Right lobe of liver (tissue), 6 donors: ENCODE results near the gene COL5A1. TPM values are rescaled to one million over a fixed set of nuclear protein-coding genes. Genes with fewer than 3 reads are reported as not detected.

Source experiments
- ATAC-seq, 4 donors: fragments of 200-7000 bp; cut with Tn5 transposase; one replicate each; pipeline ENCODE4 v1.9.1; 2020; ENCODE audit warnings: mild to moderate bottlenecking in 4 of 4, moderate library complexity in 4 of 4
- DNase-seq, 3 donors: peaks; one replicate each; pipeline ENCODE4 v3.0.0-alpha.2; 2020
- H3K27ac ChIP-seq, 3 donors: fragments of 200-600 bp; one replicate each; pipeline ENCODE4 v1.8.0; 2022
- H3K27me3 ChIP-seq, 2 donors: fragments of 200-600 bp; one replicate each; pipeline ENCODE4 v1.8.0; 2022
- H3K36me3 ChIP-seq, 4 donors: fragments of 200-600 bp; sonication (generic) in 1 of 4; one replicate each; pipeline versions ENCODE4 v1.5.1 to v1.8.0; 2017 to 2022; ENCODE audit warnings: control low read depth in 1 of 4
- H3K4me1 ChIP-seq, 4 donors: fragments of 200-600 bp; sonication (generic) in 1 of 4; one replicate each; pipeline versions ENCODE4 v1.5.1 to v1.8.0; 2017 to 2022; ENCODE audit warnings: control low read depth in 1 of 4
- H3K4me3 ChIP-seq, 3 donors: fragments of 200-600 bp; one replicate each; pipeline ENCODE4 v1.8.0; 2022
- H3K9me3 ChIP-seq, 4 donors: fragments of 200-600 bp; sonication (generic) in 1 of 4; one replicate each; pipeline versions ENCODE4 v1.5.1 to v1.8.0; 2017 to 2022; ENCODE audit warnings: control low read depth in 1 of 4
- CTCF ChIP-seq, 4 donors: fragments of 200-600 bp in 3 of 4; fragments of 450-650 bp in 1 of 4; IDR thresholded peaks; one replicate each; pipeline versions ENCODE4 v1.5.1 to v1.8.0; 2016 to 2022; ENCODE audit warnings: antibody characterized with exemption in 4 of 4, mild to moderate bottlenecking in 2 of 4
- POLR2A ChIP-seq: fragments of 450-650 bp; IDR thresholded peaks from one replicate; pipeline ENCODE4 v1.6.1; 2017; ENCODE audit warnings: antibody characterized with exemption, mild to moderate bottlenecking
- whole genome bisulfite sequencing: methylation state at CpG from one replicate; pipeline ENCODE4 v1.1.6; 2018; ENCODE audit warnings: low coverage, low lambda C conversion rate; ENCODE audit not compliant: insufficient coverage; ENCODE audit errors: missing lambda C conversion rate; 5-methylcytosine and 5-hydroxymethylcytosine counted together
- intact Hi-C, 2 donors: fragments of 100-400 bp; cut with DNase I; formaldehyde crosslinking; loops; one replicate each; pipeline versions ENCODE4 v1.11.2 to v1.14.1; 2022
- total RNA-seq, 6 experiments: library from RNA; depleted of rRNA in 2 of 6; stranded (reverse); fragments of >200 nt in 2 of 6; fragmentation: NEBNext Ultra II Directional in 3 of 6; extraction: Animal tissue kit (Norgen Biotek cat#: 25700) in 3 of 6; gene quantifications; one replicate each; pipeline versions ENCODE4 v1.1.0 to v1.2.4, GENCODE V29; 2016 to 2023
- donor health status: DM: no; HTN: yes; CAD: no.
- donor health status: DM: no; HTN: no; CAD: no.
- donor health status: DM: no; HTN: no; CAD: no.
- donor health status: DM: no; HTN: yes; CAD: no.
- donor health status: DM: no; HTN: yes; CAD: no.

Gene COL5A1
- total RNA-seq, 6 experiments from 2014 or later, result 1.5 to 17.0 (median 7.7) TPM

GRCh38 chr9:134652291-134653225 lies 11.0 kb downstream of the COL5A1 start:
- 59% methylated on average over 17 of the region's 28 CpGs for WGBS
- TF ChIP-seq CTCF (IDR thresholded peaks at IDR 0.05), result no peak
- no peak for TF ChIP-seq POLR2A
- DNase-seq (peak in 2 of 3 donors; percentile 5 to 39), ATAC-seq (no peak)
- H3K4me3 ChIP-seq, result no peak overlapping the region
- no peaks in the 10 kb centered on the region for H3K4me1 ChIP-seq
- no peak overlapping the region for H3K27ac ChIP-seq
- no peaks in the 10 kb centered on the region for H3K36me3 ChIP-seq
- no peaks in the 10 kb centered on the region for H3K9me3 ChIP-seq
- intact Hi-C loops, result no loop called here
- H3K27me3 ChIP-seq, result no peaks in the 10 kb centered on the region

GRCh38 chr9:134653259-134654009 lies 11.8 kb downstream of the COL5A1 start:
- TF ChIP-seq CTCF (IDR thresholded peaks at IDR 0.05) (no peak), POLR2A (no peak)
- no peak overlapping the region for H3K4me3 ChIP-seq
- WGBS, result 66% methylated on average over 5 of the region's 17 CpGs
- intact Hi-C loops, result no loop called here
- no peaks in the 10 kb centered on the region for H3K36me3 ChIP-seq
- DNase-seq, result peak in 2 of 3 donors; percentile 3 to 31
- H3K4me1 ChIP-seq, result no peaks in the 10 kb centered on the region
- no peak overlapping the region for H3K27ac ChIP-seq
- H3K27me3 ChIP-seq, result no peaks in the 10 kb centered on the region
- H3K9me3 ChIP-seq, result no peaks in the 10 kb centered on the region
- no peak for ATAC-seq

DNA sequence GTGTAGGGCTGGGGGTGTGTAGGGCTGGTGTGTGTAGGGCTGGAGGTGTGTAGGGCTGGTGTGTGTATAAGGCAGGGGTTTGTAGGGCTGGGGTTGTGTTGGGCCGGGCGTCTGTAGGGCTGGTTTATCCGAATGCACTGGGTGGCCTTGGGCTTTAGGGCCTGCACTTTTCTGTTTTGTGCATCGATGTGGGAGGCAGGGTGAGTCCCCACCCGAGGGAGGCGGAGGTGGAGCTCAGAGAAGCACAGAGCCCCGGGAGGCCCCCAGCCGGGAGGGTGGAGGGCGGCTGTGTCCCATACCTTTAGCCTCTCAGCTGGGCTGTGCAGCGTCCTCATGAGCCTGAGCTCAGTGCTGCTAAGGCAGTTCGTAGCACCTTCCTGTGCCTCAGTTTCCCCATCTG lies 13.5 kb downstream of the COL5A1 start:
- 82% methylated on average over 2 of the region's 11 CpGs for WGBS
- ATAC-seq, result no peak
- no peaks in the 10 kb centered on the region for H3K9me3 ChIP-seq
- no peaks in the 10 kb centered on the region for H3K4me1 ChIP-seq
- DNase-seq, result peak in 2 of 3 donors; percentile 4 to 28
- H3K27ac ChIP-seq, result no peak overlapping the region
- no peaks in the 10 kb centered on the region for H3K36me3 ChIP-seq
- no peak overlapping the region for H3K4me3 ChIP-seq
- intact Hi-C loops, result no loop called here
- H3K27me3 ChIP-seq, result no peaks in the 10 kb centered on the region
- no peak for TF ChIP-seq POLR2A
- no peak for TF ChIP-seq CTCF (IDR thresholded peaks at IDR 0.05)

DNA sequence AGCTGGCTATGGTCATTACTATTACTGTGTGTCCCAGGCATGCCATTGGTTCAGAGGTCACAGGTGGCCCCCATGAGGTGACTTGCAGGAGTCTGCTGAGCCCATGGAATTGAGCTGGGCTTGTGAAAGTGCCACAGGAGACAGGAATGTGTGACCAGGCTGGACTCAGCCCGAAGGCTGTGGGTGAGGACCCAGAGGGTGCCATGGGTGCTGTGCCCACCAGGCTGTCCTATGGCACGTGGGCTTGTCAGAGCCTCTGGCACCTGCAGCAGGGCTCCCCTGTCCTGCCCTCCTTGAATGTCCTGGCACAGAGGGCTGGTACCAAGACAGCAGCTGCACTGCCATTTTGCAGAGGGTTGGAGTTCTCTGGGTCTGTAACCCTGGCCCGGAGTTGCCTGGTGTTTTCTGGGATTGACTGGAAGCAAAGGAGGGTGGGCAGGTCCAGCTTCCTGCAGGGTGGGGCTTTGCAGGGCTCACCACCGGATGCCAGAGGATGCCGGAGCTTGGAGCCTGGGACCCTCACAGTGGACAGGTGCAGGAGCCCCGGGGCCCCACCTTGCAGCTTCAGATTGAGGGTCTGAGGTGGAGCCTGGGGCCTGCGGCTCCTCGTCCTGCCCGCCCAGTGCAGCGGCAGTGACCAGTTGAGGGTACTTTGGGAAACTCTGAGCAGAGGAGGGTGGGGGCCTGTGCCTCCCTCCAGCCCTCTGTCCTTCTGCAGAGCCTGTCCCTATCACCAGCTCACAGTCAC lies 14.2 kb downstream of the COL5A1 start:
- Histone ChIP-seq H3K4me3 (no peak overlapping the region), H3K9me3 (no peaks in the 10 kb centered on the region), H3K36me3 (no peaks in the 10 kb centered on the region), H3K4me1 (no peaks in the 10 kb centered on the region), H3K27ac (no peak overlapping the region), H3K27me3 (no peaks in the 10 kb centered on the region)
- TF ChIP-seq CTCF (IDR thresholded peaks at IDR 0.05) (no peak), POLR2A (no peak)
- DNase-seq (peak in 2 of 3 donors; percentile 9 to 26), ATAC-seq (peak in 3 of 4 donors; percentile 10 to 19 (median 11))
- intact Hi-C loops, result no loop called here
- no CpG with 5 or more reads among the region's 10 CpGs for WGBS
